Myocyte (in vitro differentiated cells): ENCODE results near the gene RNF213. TPM values are rescaled to one million over a fixed set of nuclear protein-coding genes. Genes with fewer than 3 reads are reported as not detected.

Source experiments
- DNase-seq: peaks from one replicate; pipeline ENCODE4 v3.0.0-alpha.2; 2012; ENCODE audit warnings: low read depth
- total RNA-seq: library from RNA; depleted of rRNA; stranded (reverse); fragments of >200 nt; gene quantifications from 2 replicates; pipeline ENCODE4 v1.2.3, GENCODE V29; 2014

Gene RNF213
- total RNA-seq, 1 donor from 2014 or later: 39.0 TPM

- DNase-seq: no peak
These were observed 104.6 kb downstream of the RNF213 start for GRCh38 chr17:80365001-80365965.

GRCh38 chr17:80365983-80366382 lies 105.3 kb downstream of the RNF213 start:
- DNase-seq: no peak

GRCh38 chr17:80367503-80367902 lies 106.9 kb downstream of the RNF213 start:
- no peak for DNase-seq

GRCh38 chr17:80371196-80371595 lies 110.5 kb downstream of the RNF213 start:
- DNase-seq: no peak

- no peak for DNase-seq
These were observed 111.8 kb downstream of the RNF213 start for GRCh38 chr17:80372456-80372855.

- DNase-seq: no peak
These were observed 112.4 kb downstream of the RNF213 start for GRCh38 chr17:80372922-80373570.

- DNase-seq: no peak
These were observed 113.5 kb downstream of the RNF213 start for GRCh38 chr17:80374039-80374731.

- no peak for DNase-seq
These were observed 114.3 kb downstream of the RNF213 start for GRCh38 chr17:80374732-80375585.

GRCh38 chr17:80376531-80376930 lies 115.9 kb downstream of the RNF213 start:
- no peak for DNase-seq

GRCh38 chr17:80377798-80378197 lies 117.1 kb downstream of the RNF213 start:
- no peak for DNase-seq

- no peak for DNase-seq
These were observed 118.7 kb downstream of the RNF213 start for GRCh38 chr17:80379348-80379747.

- DNase-seq: no peak
These were observed 119.4 kb downstream of the RNF213 start for GRCh38 chr17:80380068-80380467.

GRCh38 chr17:80380555-80381002 lies 119.9 kb downstream of the RNF213 start:
- no peak for DNase-seq

- no peak for DNase-seq
These were observed 120.8 kb downstream of the RNF213 start for GRCh38 chr17:80381416-80381923.

GRCh38 chr17:80382446-80382845 lies 121.8 kb downstream of the RNF213 start:
- DNase-seq: peak; percentile 40

GRCh38 chr17:80382956-80383355 lies 122.3 kb downstream of the RNF213 start:
- no peak for DNase-seq

GRCh38 chr17:80384078-80384960 lies 123.7 kb downstream of the RNF213 start:
- DNase-seq: no peak

GRCh38 chr17:80385046-80385445 lies 124.4 kb downstream of the RNF213 start:
- no peak for DNase-seq

GRCh38 chr17:80386341-80386740 lies 125.7 kb downstream of the RNF213 start:
- no peak for DNase-seq

GRCh38 chr17:80387071-80387470 lies 126.4 kb downstream of the RNF213 start:
- no peak for DNase-seq
